NK-92 treated with Interleukin-12 subunit alpha and Interleukin-12 subunit beta, amount 100 ng/mL, for 24 hours (cell line): ENCODE results near the gene SEBOX.
"Not testable (repeated sequence)": the region's sequence is repeated elsewhere in the genome, so short reads cannot be mapped to it uniquely, and the experiment has no call there.

Source experiments
- DNase-seq: peaks from one replicate; lab custom pipeline; 2025; lab: John Stamatoyannopoulos, UW

Gene SEBOX

GRCh38 chr17:28338769-28339212 lies 26.2 kb downstream of the SEBOX start:
- DNase-seq, result not testable (repeated sequence)

- DNase-seq, result no peak
These were observed 26.8 kb downstream of the SEBOX start for GRCh38 chr17:28338056-28338768.

GRCh38 chr17:28335959-28336871 lies 28.8 kb downstream of the SEBOX start:
- DNase-seq, result peak; percentile 37

GRCh38 chr17:28335201-28335958 lies 29.6 kb downstream of the SEBOX start, which contains the start of the genes IFT20 and TNFAIP1:
IFT20 (minus strand) TSS chr17:28335472; CDS start chr17:28331985, 3,487 bp downstream.
TNFAIP1 (plus strand) TSS chr17:28335761; CDS start chr17:28339522, 3,761 bp downstream.
- peak; percentile 99 for DNase-seq

- DNase-seq, result no peak
These were observed 30.3 kb downstream of the SEBOX start for GRCh38 chr17:28334666-28335200.

- DNase-seq, result no peak
These were observed 30.8 kb downstream of the SEBOX start for GRCh38 chr17:28334171-28334570.

- DNase-seq, result no peak
These were observed 31.8 kb downstream of the SEBOX start for GRCh38 chr17:28333083-28333746.

GRCh38 chr17:28331891-28332420 lies 33.0 kb downstream of the SEBOX start:
- no peak for DNase-seq

- no peak for DNase-seq
These were observed 34.3 kb downstream of the SEBOX start for GRCh38 chr17:28330671-28331070.

GRCh38 chr17:28328325-28328724 lies 36.7 kb downstream of the SEBOX start:
- no peak for DNase-seq

- DNase-seq, result no peak
These were observed 37.3 kb downstream of the SEBOX start for GRCh38 chr17:28327709-28328108.

GRCh38 chr17:28327031-28327607 lies 37.9 kb downstream of the SEBOX start:
- no peak for DNase-seq

GRCh38 chr17:28326114-28326513 lies 38.9 kb downstream of the SEBOX start:
- DNase-seq, result no peak

GRCh38 chr17:28325211-28325610 lies 39.8 kb downstream of the SEBOX start:
- no peak for DNase-seq

GRCh38 chr17:28324781-28325180 lies 40.2 kb downstream of the SEBOX start:
- DNase-seq, result no peak

GRCh38 chr17:28324267-28324745 lies 40.7 kb downstream of the SEBOX start:
- DNase-seq, result no peak

- DNase-seq, result no peak
These were observed 44.6 kb downstream of the SEBOX start for GRCh38 chr17:28320215-28321061.

- DNase-seq, result no peak
These were observed 45.4 kb downstream of the SEBOX start for GRCh38 chr17:28319598-28319935.

- peak; percentile 96 for DNase-seq
These were observed 46.0 kb downstream of the SEBOX start, which contains the start of gene TMEM97 for GRCh38 chr17:28318759-28319597. TMEM97 (plus strand) TSS chr17:28319200; CDS start chr17:28319240, 40 bp downstream.
